ENCODE data around the gene CTRL. TPM values are rescaled to one million over a fixed set of nuclear protein-coding genes. Genes with fewer than 3 reads are reported as not detected.

The CTRL gene
- total and polyA plus RNA-seq, 3 donors from 2014 or later, result 0.36 to 1.7 (median 0.62) TPM

DNA sequence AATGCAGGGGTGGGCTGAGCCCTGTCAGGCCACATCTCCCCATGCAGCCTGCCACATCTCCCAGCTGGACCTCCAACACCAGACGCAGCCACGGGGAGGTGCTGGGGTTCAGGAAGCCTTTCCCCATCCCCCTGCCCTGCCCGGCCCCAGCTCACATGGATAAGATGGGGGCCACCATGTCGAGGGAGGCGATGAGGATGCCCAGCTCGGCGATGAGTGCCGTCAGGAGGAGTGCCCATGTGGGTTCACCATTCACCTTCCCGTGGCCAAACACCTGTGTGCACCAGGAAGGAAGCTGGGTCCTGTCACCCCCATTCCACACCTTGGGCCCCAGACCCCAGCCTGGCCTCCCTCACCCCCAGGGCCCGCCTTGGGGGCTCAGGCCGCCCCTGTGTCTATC is 18.0 kb upstream of the CTRL start:
- no peaks in the 10 kb centered on the region for H3K27me3 ChIP-seq
- DNase-seq, result no peak
- no peak overlapping the region for H3K4me3 ChIP-seq
- TF ChIP-seq, protein P1, sequence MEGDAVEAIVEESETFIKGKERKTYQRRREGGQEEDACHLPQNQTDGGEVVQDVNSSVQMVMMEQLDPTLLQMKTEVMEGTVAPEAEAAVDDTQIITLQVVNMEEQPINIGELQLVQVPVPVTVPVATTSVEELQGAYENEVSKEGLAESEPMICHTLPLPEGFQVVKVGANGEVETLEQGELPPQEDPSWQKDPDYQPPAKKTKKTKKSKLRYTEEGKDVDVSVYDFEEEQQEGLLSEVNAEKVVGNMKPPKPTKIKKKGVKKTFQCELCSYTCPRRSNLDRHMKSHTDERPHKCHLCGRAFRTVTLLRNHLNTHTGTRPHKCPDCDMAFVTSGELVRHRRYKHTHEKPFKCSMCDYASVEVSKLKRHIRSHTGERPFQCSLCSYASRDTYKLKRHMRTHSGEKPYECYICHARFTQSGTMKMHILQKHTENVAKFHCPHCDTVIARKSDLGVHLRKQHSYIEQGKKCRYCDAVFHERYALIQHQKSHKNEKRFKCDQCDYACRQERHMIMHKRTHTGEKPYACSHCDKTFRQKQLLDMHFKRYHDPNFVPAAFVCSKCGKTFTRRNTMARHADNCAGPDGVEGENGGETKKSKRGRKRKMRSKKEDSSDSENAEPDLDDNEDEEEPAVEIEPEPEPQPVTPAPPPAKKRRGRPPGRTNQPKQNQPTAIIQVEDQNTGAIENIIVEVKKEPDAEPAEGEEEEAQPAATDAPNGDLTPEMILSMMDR (IDR thresholded peaks at IDR 0.05), result no peak
- TF ChIP-seq POLR2A (IDR thresholded peaks at IDR 0.05), result no peak
- whole genome bisulfite sequencing, 2 donors, result 96 to 98% methylated on average over 11 of the region's 11 CpGs
- no peaks in the 10 kb centered on the region for H3K36me3 ChIP-seq (ENCODE audit: low read depth, missing control alignments)
- intact Hi-C loops (cut with DNase I; ENCODE audit: low total_unique reads), result no loop called here
- H3K9me3 ChIP-seq, result no peaks in the 10 kb centered on the region
- no peak overlapping the region for H3K27ac ChIP-seq
- H3K4me1 ChIP-seq, result peaks cover 10% of the 10 kb centered on the region

DNA sequence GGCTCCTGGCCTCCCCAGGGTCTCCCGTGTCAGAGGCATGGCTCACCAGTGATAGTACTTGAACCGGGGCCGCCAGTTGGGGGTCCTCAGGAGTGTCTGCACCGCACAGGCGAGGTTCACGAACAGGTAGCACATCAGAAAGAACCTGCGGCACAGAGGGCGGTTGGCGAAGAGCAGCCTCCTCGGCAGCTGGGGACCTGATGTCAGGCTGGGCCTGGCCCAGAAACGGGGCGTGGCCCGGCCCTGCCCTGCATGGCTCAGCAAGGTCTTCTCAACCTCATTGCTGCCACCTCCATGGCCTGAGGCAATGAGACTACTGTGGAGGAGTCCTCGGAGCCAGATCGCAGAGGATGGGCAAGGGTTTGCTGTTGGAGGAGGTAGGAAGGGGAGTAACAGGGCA is 16.4 kb upstream of the CTRL start:
- H3K36me3 ChIP-seq (ENCODE audit: low read depth, missing control alignments), result no peaks in the 10 kb centered on the region
- H3K27ac ChIP-seq, result no peak overlapping the region
- no peaks in the 10 kb centered on the region for H3K27me3 ChIP-seq
- no peak for DNase-seq
- WGBS, 2 donors, result 95 to 98% methylated on average over 14 to 15 of the region's 15 CpGs
- intact Hi-C loops (cut with DNase I; ENCODE audit: low total_unique reads), result no loop called here
- TF ChIP-seq, protein P1 (IDR thresholded peaks at IDR 0.05), result no peak
- TF ChIP-seq POLR2A (IDR thresholded peaks at IDR 0.05), result no peak
- H3K4me1 ChIP-seq, result peaks cover 24% of the 10 kb centered on the region
- H3K4me3 ChIP-seq, result no peak overlapping the region
- no peaks in the 10 kb centered on the region for H3K9me3 ChIP-seq

DNA sequence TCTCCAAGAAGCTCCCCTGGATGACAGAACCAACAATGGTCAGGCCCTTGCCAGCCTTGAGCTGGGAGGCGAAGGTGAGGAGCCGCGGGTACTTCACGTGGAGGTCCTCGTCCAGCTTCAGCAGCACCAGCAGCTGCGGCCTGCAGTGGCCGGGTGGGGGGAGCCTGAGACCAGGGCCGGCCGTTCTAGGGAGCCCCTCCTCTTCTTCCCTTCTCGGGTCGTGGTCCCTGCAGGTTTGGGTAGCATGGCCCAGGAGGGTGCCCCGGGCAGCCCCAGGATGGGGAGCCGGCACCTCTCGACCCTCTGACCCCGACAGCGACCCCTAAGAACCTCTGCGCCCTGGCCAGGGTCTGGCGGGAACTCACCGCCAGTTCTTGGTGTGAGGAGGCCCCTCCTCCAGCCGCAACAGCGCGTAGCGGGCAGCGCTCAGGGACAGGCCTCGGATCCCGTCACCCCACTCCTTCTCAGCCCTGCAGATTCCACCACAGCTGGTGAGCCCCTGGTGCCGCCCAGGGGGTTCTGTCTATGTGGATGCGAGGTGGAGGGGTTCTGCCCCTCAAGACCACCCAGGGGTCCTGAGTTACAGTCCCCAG is 15.4 kb upstream of the CTRL start:
- H3K4me3 ChIP-seq, result no peak overlapping the region
- 82 to 93% methylated on average over 11 to 28 of the region's 28 CpGs for WGBS, 2 donors
- H3K27me3 ChIP-seq, result no peaks in the 10 kb centered on the region
- intact Hi-C loops (cut with DNase I; ENCODE audit: low total_unique reads), result no loop called here
- peaks cover 24% of the 10 kb centered on the region for H3K4me1 ChIP-seq
- no peaks in the 10 kb centered on the region for H3K36me3 ChIP-seq (ENCODE audit: low read depth, missing control alignments)
- H3K9me3 ChIP-seq, result no peaks in the 10 kb centered on the region
- H3K27ac ChIP-seq, result no peak overlapping the region
- TF ChIP-seq, protein P1 (IDR thresholded peaks at IDR 0.05), result no peak
- TF ChIP-seq POLR2A (IDR thresholded peaks at IDR 0.05), result no peak
- no peak for DNase-seq

DNA sequence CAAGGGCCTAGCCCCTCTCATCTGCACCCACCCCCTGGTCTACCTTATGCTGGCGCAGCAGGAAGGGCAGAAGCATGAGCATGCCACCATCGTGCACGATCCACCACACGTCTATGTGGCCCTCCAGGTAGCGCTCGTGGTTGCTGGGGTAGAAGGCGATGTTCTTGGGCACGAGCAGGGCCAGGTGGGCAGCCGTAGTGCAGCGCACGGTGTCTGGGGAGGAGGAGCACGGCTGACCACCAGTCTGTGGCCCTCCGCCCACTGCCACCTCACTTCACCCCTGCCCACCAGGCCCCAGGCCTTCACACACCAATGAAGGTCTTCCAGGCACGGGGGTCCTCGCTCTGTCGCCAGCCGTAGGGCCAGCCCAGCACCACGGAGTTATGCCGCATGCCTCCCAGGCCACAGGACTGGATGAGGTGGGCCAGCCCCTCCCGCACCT is 14.5 kb upstream of the CTRL start:
- no peaks in the 10 kb centered on the region for H3K27me3 ChIP-seq
- H3K4me3 ChIP-seq, result no peak overlapping the region
- H3K4me1 ChIP-seq, result peaks cover 16% of the 10 kb centered on the region
- H3K36me3 ChIP-seq (ENCODE audit: low read depth, missing control alignments), result no peaks in the 10 kb centered on the region
- 93 to 96% methylated on average over 8 to 20 of the region's 20 CpGs for WGBS, 2 donors
- H3K9me3 ChIP-seq, result no peaks in the 10 kb centered on the region
- intact Hi-C loops (cut with DNase I; ENCODE audit: low total_unique reads), result no loop called here
- no peak overlapping the region for H3K27ac ChIP-seq
- DNase-seq, result no peak
- no peak for TF ChIP-seq POLR2A (IDR thresholded peaks at IDR 0.05)
- TF ChIP-seq, protein P1 (IDR thresholded peaks at IDR 0.05), result no peak

DNA sequence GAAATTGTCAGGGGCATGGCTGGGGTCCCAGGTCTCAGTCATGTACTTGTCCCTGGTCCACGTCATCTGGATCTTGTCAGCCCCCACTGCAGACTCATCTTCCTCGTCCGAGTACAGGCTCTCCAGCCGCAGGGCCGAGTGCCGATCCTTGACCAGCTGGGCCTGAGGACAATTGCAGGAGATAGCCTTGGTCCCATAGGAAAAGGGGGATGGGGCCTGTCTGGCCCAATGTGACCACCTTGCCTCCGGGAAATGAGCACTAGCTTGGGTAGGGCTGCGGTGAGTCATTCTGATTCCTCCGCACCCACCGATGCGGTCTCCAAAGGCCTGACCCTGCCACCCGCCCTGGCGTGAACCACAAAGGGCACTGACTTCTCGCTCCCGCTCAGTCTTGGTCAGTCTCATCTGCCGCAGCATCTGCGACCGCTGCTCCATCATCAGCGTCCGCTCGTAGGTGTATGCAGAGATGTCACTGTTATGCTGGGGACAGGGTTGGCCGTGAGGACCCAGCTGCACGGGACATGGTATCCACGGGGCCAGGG is 13.8 kb upstream of the CTRL start:
- no peaks in the 10 kb centered on the region for H3K36me3 ChIP-seq (ENCODE audit: low read depth, missing control alignments)
- no peak for DNase-seq
- no peak overlapping the region for H3K27ac ChIP-seq
- H3K9me3 ChIP-seq, result no peaks in the 10 kb centered on the region
- TF ChIP-seq, protein P1 (IDR thresholded peaks at IDR 0.05), result no peak
- no peak for TF ChIP-seq POLR2A (IDR thresholded peaks at IDR 0.05)
- H3K4me3 ChIP-seq, result no peak overlapping the region
- intact Hi-C loops (cut with DNase I; ENCODE audit: low total_unique reads), result no loop called here
- H3K27me3 ChIP-seq, result no peaks in the 10 kb centered on the region
- peaks cover 15% of the 10 kb centered on the region for H3K4me1 ChIP-seq
- 89% methylated on average over 24 of the region's 24 CpGs; no CpG with 5 or more reads in 1 of the 2 donors for WGBS, 2 donors

Measured in testis (tissue), 3 donors.